ENCODE data around the gene RNLS.
"Not testable (repeated sequence)": the region's sequence is repeated elsewhere in the genome, so short reads cannot be mapped to it uniquely, and the experiment has no call there.

The RNLS gene

GRCh38 chr10:88293073-88293472 lies 290.0 kb downstream of the RNLS start:
- Histone ChIP-seq H3K9ac (ENCODE audit: low read length) (no peak overlapping the region), H3K27ac (ENCODE audit: low read depth, low read length) (no peak overlapping the region), H3K4me1 (ENCODE audit: control insufficient read depth, insufficient read depth, low read length) (no peaks in the 10 kb centered on the region), H3K36me3 (ENCODE audit: control insufficient read depth, insufficient read depth, low read length) (no peaks in the 10 kb centered on the region), H3K27me3 (ENCODE audit: control insufficient read depth, insufficient read depth, low read length) (no peaks in the 10 kb centered on the region), H3K4me3 (ENCODE audit: low read length) (no peak overlapping the region)

- Histone ChIP-seq H3K4me1 (ENCODE audit: control insufficient read depth, insufficient read depth, low read length) (no peaks in the 10 kb centered on the region), H3K9ac (ENCODE audit: low read length) (no peak overlapping the region), H3K27ac (ENCODE audit: low read depth, low read length) (no peak overlapping the region), H3K36me3 (ENCODE audit: control insufficient read depth, insufficient read depth, low read length) (no peaks in the 10 kb centered on the region), H3K27me3 (ENCODE audit: control insufficient read depth, insufficient read depth, low read length) (no peaks in the 10 kb centered on the region), H3K4me3 (ENCODE audit: low read length) (no peak overlapping the region)
These were observed 291.0 kb downstream of the RNLS start for GRCh38 chr10:88292185-88292514.

- no peak overlapping the region for H3K9ac ChIP-seq (ENCODE audit: low read length)
- no peaks in the 10 kb centered on the region for H3K36me3 ChIP-seq (ENCODE audit: control insufficient read depth, insufficient read depth, low read length)
- no peaks in the 10 kb centered on the region for H3K27me3 ChIP-seq (ENCODE audit: control insufficient read depth, insufficient read depth, low read length)
- H3K4me1 ChIP-seq (ENCODE audit: control insufficient read depth, insufficient read depth, low read length): no peaks in the 10 kb centered on the region
- H3K4me3 ChIP-seq (ENCODE audit: low read length): no peak overlapping the region
- H3K27ac ChIP-seq (ENCODE audit: low read depth, low read length): no peak overlapping the region
These were observed 291.6 kb downstream of the RNLS start for GRCh38 chr10:88291289-88292184.

GRCh38 chr10:88289342-88289741 lies 293.8 kb downstream of the RNLS start:
- Histone ChIP-seq H3K36me3 (ENCODE audit: control insufficient read depth, insufficient read depth, low read length) (no peaks in the 10 kb centered on the region), H3K27me3 (ENCODE audit: control insufficient read depth, insufficient read depth, low read length) (no peaks in the 10 kb centered on the region), H3K27ac (ENCODE audit: low read depth, low read length) (no peak overlapping the region), H3K4me3 (ENCODE audit: low read length) (no peak overlapping the region), H3K4me1 (ENCODE audit: control insufficient read depth, insufficient read depth, low read length) (no peaks in the 10 kb centered on the region), H3K9ac (ENCODE audit: low read length) (no peak overlapping the region)

GRCh38 chr10:88288320-88289059 lies 294.6 kb downstream of the RNLS start:
- no peaks in the 10 kb centered on the region for H3K4me1 ChIP-seq (ENCODE audit: control insufficient read depth, insufficient read depth, low read length)
- H3K27ac ChIP-seq (ENCODE audit: low read depth, low read length): no peak overlapping the region
- no peak overlapping the region for H3K4me3 ChIP-seq (ENCODE audit: low read length)
- H3K9ac ChIP-seq (ENCODE audit: low read length): no peak overlapping the region
- H3K27me3 ChIP-seq (ENCODE audit: control insufficient read depth, insufficient read depth, low read length): no peaks in the 10 kb centered on the region
- H3K36me3 ChIP-seq (ENCODE audit: control insufficient read depth, insufficient read depth, low read length): no peaks in the 10 kb centered on the region

GRCh38 chr10:88286030-88286429 lies 297.1 kb downstream of the RNLS start:
- Histone ChIP-seq H3K4me3 (ENCODE audit: low read length) (no peak overlapping the region), H3K36me3 (ENCODE audit: control insufficient read depth, insufficient read depth, low read length) (no peaks in the 10 kb centered on the region), H3K27ac (ENCODE audit: low read depth, low read length) (no peak overlapping the region), H3K9ac (ENCODE audit: low read length) (no peak overlapping the region), H3K4me1 (ENCODE audit: control insufficient read depth, insufficient read depth, low read length) (no peaks in the 10 kb centered on the region), H3K27me3 (ENCODE audit: control insufficient read depth, insufficient read depth, low read length) (no peaks in the 10 kb centered on the region)

GRCh38 chr10:88281592-88282347 lies 301.3 kb downstream of the RNLS start:
- no peaks in the 10 kb centered on the region for H3K4me1 ChIP-seq (ENCODE audit: control insufficient read depth, insufficient read depth, low read length)
- no peak overlapping the region for H3K9ac ChIP-seq (ENCODE audit: low read length)
- no peak overlapping the region for H3K27ac ChIP-seq (ENCODE audit: low read depth, low read length)
- no peaks in the 10 kb centered on the region for H3K36me3 ChIP-seq (ENCODE audit: control insufficient read depth, insufficient read depth, low read length)
- H3K27me3 ChIP-seq (ENCODE audit: control insufficient read depth, insufficient read depth, low read length): no peaks in the 10 kb centered on the region
- no peak overlapping the region for H3K4me3 ChIP-seq (ENCODE audit: low read length)

- no peaks in the 10 kb centered on the region for H3K4me1 ChIP-seq (ENCODE audit: control insufficient read depth, insufficient read depth, low read length)
- H3K4me3 ChIP-seq (ENCODE audit: low read length): no peak overlapping the region
- H3K27ac ChIP-seq (ENCODE audit: low read depth, low read length): no peak overlapping the region
- H3K36me3 ChIP-seq (ENCODE audit: control insufficient read depth, insufficient read depth, low read length): no peaks in the 10 kb centered on the region
- H3K9ac ChIP-seq (ENCODE audit: low read length): no peak overlapping the region
- H3K27me3 ChIP-seq (ENCODE audit: control insufficient read depth, insufficient read depth, low read length): no peaks in the 10 kb centered on the region
These were observed 302.6 kb downstream of the RNLS start for GRCh38 chr10:88280518-88280917.

- Histone ChIP-seq H3K4me1 (ENCODE audit: control insufficient read depth, insufficient read depth, low read length) (no peaks in the 10 kb centered on the region), H3K27me3 (ENCODE audit: control insufficient read depth, insufficient read depth, low read length) (no peaks in the 10 kb centered on the region), H3K4me3 (ENCODE audit: low read length) (no peak overlapping the region), H3K36me3 (ENCODE audit: control insufficient read depth, insufficient read depth, low read length) (no peaks in the 10 kb centered on the region), H3K9ac (ENCODE audit: low read length) (no peak overlapping the region), H3K27ac (ENCODE audit: low read depth, low read length) (no peak overlapping the region)
These were observed 304.2 kb downstream of the RNLS start for GRCh38 chr10:88278912-88279311.

- not testable (repeated sequence) for H3K36me3 ChIP-seq (ENCODE audit: control insufficient read depth, insufficient read depth, low read length); H3K27me3 ChIP-seq (ENCODE audit: control insufficient read depth, insufficient read depth, low read length); H3K4me3 ChIP-seq (ENCODE audit: low read length); H3K27ac ChIP-seq (ENCODE audit: low read depth, low read length); H3K4me1 ChIP-seq (ENCODE audit: control insufficient read depth, insufficient read depth, low read length); H3K9ac ChIP-seq (ENCODE audit: low read length)
These were observed 306.2 kb downstream of the RNLS start for GRCh38 chr10:88276945-88277344.

GRCh38 chr10:88274286-88274685 lies 308.8 kb downstream of the RNLS start:
- H3K4me3 ChIP-seq (ENCODE audit: low read length): no peak overlapping the region
- no peak overlapping the region for H3K27ac ChIP-seq (ENCODE audit: low read depth, low read length)
- H3K27me3 ChIP-seq (ENCODE audit: control insufficient read depth, insufficient read depth, low read length): no peaks in the 10 kb centered on the region
- no peaks in the 10 kb centered on the region for H3K4me1 ChIP-seq (ENCODE audit: control insufficient read depth, insufficient read depth, low read length)
- no peaks in the 10 kb centered on the region for H3K36me3 ChIP-seq (ENCODE audit: control insufficient read depth, insufficient read depth, low read length)
- no peak overlapping the region for H3K9ac ChIP-seq (ENCODE audit: low read length)

- H3K4me3 ChIP-seq (ENCODE audit: low read length): no peak overlapping the region
- no peaks in the 10 kb centered on the region for H3K27me3 ChIP-seq (ENCODE audit: control insufficient read depth, insufficient read depth, low read length)
- no peaks in the 10 kb centered on the region for H3K4me1 ChIP-seq (ENCODE audit: control insufficient read depth, insufficient read depth, low read length)
- no peaks in the 10 kb centered on the region for H3K36me3 ChIP-seq (ENCODE audit: control insufficient read depth, insufficient read depth, low read length)
- no peak overlapping the region for H3K9ac ChIP-seq (ENCODE audit: low read length)
- H3K27ac ChIP-seq (ENCODE audit: low read depth, low read length): no peak overlapping the region
These were observed 309.6 kb downstream of the RNLS start for GRCh38 chr10:88273567-88273966.

Data from rectal smooth muscle tissue (tissue), 1 donor.